Keratinocyte (primary cell): ENCODE measurements around the gene BTG1.

Experiments used
- CTCF ChIP-seq, 3 experiments: IDR thresholded peaks in 1 of 3; conservative IDR thresholded peaks in 1 of 3; optimal IDR thresholded peaks in 1 of 3; 2 replicates in 2 of 3; 3 replicates in 1 of 3; pipeline versions ENCODE3 to v1.5.1; 2011; ENCODE audit warnings: low read length in 3 of 3, mild to moderate bottlenecking in 3 of 3, moderate library complexity in 2 of 3, control low read depth in 1 of 3, inconsistent platforms in 1 of 3; ENCODE audit not compliant: insufficient read depth in 2 of 3; ENCODE audit errors: extremely low read depth in 1 of 3
- EZH2 ChIP-seq: IDR thresholded peaks from one replicate; pipeline ENCODE4 v1.6.1; 2012; ENCODE audit warnings: inconsistent platforms, mild to moderate bottlenecking, low read length, moderate library complexity

GRCh38 chr12:92146497-92147224 is 1.0 kb upstream of the BTG1 start:
- TF ChIP-seq CTCF (optimal IDR thresholded peaks at IDR 0.05 in 1 of 3, IDR thresholded peaks at IDR 0.05 in 1 of 3, conservative IDR thresholded peaks at IDR 0.05 in 1 of 3; ENCODE audit: extremely low read depth in 1 of 3, insufficient read depth in 2 of 3, low read length in 3 of 3): no peak
- no peak for TF ChIP-seq EZH2
